AG04449 (cell line): ENCODE results near the gene TENM3.

Source experiments
- CTCF ChIA-PET: fragments of 350-600 bp; formaldehyde crosslinking; extraction: SDS; loops from one replicate; lab custom pipeline; 2021; ENCODE audit warnings: antibody characterized with exemption; lab: Yijun Ruan, JAX
- POLR2A ChIA-PET: fragments of 400-600, 350-600 bp; formaldehyde crosslinking; extraction: SDS; loops from one replicate; lab custom pipeline; 2020; ENCODE audit warnings: antibody characterized with exemption, inconsistent platforms; lab: Yijun Ruan, JAX
- DNase-seq: peaks from one replicate; pipeline ENCODE4 v3.0.0-alpha.2; 2010; ENCODE audit warnings: low read depth, low spot score
- H3K4me3 ChIP-seq: 2 replicates; pipeline ENCODE4 v1.5.1; 2011; ENCODE audit warnings: low read depth, mild to moderate bottlenecking, control low read depth, low read length
- CTCF ChIP-seq: IDR thresholded peaks from one replicate; pipeline ENCODE4 v1.5.1; 2011; ENCODE audit warnings: mild to moderate bottlenecking, moderate library complexity, low read length, control low read depth, inconsistent platforms; ENCODE audit not compliant: insufficient read depth; ENCODE audit errors: missing control alignments

TENM3 gene

GRCh38 chr4:182496408-182496807 is 253.2 kb downstream of the TENM3 start:
- TF ChIP-seq CTCF = no peak
- CTCF ChIA-PET = interaction anchor here (0.6 to 1.3 kb wide), 2 partner anchors 17 to 310 kb away, joined by 3 to 5 read pairs; no protein-coding TSS in a partner anchor
- POLR2A ChIA-PET = no interaction called here
- no peak for DNase-seq
- H3K4me3 ChIP-seq = no peak overlapping the region

GRCh38 chr4:182502064-182502463 is 258.9 kb downstream of the TENM3 start:
- no peak overlapping the region for H3K4me3 ChIP-seq
- TF ChIP-seq CTCF = no peak
- ChIA-PET POLR2A (no interaction called here), CTCF (no interaction called here)
- DNase-seq = no peak

- ChIA-PET CTCF (no interaction called here), POLR2A (no interaction called here)
- no peak for TF ChIP-seq CTCF
- H3K4me3 ChIP-seq = no peak overlapping the region
- no peak for DNase-seq
These were observed 261.3 kb downstream of the TENM3 start for GRCh38 chr4:182504463-182504862.

GRCh38 chr4:182507805-182508204 is 264.6 kb downstream of the TENM3 start:
- H3K4me3 ChIP-seq = no peak overlapping the region
- no peak for TF ChIP-seq CTCF
- ChIA-PET POLR2A (no interaction called here), CTCF (no interaction called here)
- DNase-seq = no peak

GRCh38 chr4:182510836-182511235 is 267.6 kb downstream of the TENM3 start:
- ChIA-PET CTCF (no interaction called here), POLR2A (no interaction called here)
- no peak for DNase-seq
- no peak overlapping the region for H3K4me3 ChIP-seq
- TF ChIP-seq CTCF = no peak

GRCh38 chr4:182513587-182514291 is 270.5 kb downstream of the TENM3 start:
- no peak overlapping the region for H3K4me3 ChIP-seq
- CTCF ChIA-PET = no interaction called here
- TF ChIP-seq CTCF = no peak
- DNase-seq = no peak
- POLR2A ChIA-PET = no interaction called here
